Purkinje cell (primary cell): ENCODE measurements around the gene TMC3. TPM values are rescaled to one million over a fixed set of nuclear protein-coding genes. Genes with fewer than 3 reads are reported as not detected.

Source experiments
- polyA plus RNA-seq: library from polyadenylated mRNA; unstranded; fragments of >200 nt; fragmentation: Nextera tagmentation; gene quantifications from 2 replicates; pipeline ENCODE4 v1.2.1, GENCODE V29; 2014

TMC3 gene
- polyA plus RNA-seq = not detected in 2 replicates

GRCh38 chr15:81373775-81374395 lies at the start of gene TMC3:
TMC3 (minus strand) TSS chr15:81374213; CDS start chr15:81374077, 136 bp downstream.

GRCh38 chr15:81323944-81324881 lies 49.8 kb downstream of the TMC3 start, which contains the start of gene STARD5:
STARD5 (minus strand) TSS chr15:81324141; CDS start chr15:81324099, 42 bp downstream.

Other genes with a start within 250 kb of the TMC3 start
- gene CFAP161, start 239.9 kb downstream of the TMC3 start, polyA plus RNA-seq = 0.50 TPM in 1 of 2 replicates, not detected in the other
- 0.43 and 1.5 TPM in 2 replicates for gene IL16, start 177.3 kb downstream of the TMC3 start, polyA plus RNA-seq
- gene STARD5, start 50.1 kb downstream of the TMC3 start, polyA plus RNA-seq = not detected in 2 replicates